ENCODE results near the gene CCDC177.
"Not testable (repeated sequence)": the region's sequence is repeated elsewhere in the genome, so short reads cannot be mapped to it uniquely, and the experiment has no call there.

Gene CCDC177

DNA sequence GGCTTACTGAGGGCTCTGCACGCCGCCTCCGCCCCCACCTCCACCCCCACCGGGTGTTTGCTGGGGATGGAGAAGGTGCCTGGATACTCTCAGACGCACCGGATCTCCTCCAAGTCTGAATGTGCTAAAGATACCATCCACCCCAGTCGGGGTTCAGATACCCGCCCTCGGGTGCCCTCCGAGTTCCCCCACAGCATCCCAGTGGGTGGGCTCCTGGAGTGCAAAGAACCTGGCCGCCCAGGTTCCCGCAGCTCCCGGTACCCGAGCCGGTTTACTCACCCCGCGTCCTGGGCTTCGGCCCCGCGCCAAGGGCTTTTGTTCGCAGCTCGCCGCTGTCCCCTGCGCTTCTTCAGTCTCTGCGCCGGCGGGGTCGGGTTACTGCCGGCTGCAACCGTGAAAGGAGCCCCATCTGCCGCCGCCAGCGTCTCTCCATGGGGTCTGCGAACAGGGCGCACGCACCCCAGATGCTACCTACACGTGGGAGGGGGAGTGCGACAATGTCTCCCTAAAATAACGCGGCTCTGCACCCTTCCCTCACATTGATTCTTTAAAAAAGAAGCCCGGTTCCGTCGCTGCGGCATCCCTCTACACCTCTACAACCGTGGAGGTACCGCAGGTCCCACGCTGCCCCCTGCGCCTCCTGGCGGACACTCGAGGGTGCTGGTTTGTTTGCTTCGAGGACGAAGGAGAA, at the start of gene CCDC177:
Gene CCDC177, minus strand, starts transcription at position 609 of the 691 bp plus-strand sequence. CDS start 1,249 bp downstream, outside the sequence.
- DNase-seq = peak; percentile 32

DNA sequence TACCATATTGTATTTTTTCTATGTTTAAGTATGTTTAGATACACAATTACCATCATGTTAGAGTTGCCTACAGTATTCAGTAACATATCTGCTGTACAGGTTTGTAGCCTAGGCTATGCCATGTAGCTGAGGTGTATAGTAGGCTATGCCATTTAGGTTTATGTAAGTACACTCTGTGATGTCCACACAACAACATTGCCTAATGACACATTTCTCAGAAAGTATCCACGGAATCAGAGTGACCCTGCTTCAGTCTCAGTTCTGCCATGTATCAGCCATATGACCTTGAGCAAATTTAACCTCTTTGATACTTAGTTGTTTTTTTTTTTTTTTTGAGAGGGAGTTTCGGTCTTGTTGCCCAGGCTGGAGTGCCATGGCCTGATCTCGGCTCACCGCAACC, 49.5 kb upstream of the CCDC177 start:
- no peak for DNase-seq

DNA sequence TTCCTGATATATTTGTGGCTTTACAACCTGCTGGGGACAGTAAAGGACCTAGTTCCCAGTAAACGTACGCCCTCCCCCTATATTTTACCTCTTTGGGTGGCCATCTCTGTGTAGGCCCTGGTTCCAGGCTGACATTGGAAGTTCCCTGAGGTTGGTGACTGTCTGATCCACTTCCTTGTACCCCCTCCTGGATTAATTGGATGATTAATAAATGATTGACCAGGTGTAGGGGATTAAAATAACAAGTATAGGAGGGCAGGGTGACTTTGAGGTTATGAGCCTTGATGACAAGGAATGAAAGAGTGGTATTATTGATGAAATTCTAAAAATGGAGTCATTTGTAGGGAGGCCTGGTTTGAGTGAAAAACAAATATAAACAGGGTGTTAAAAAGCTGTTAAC, 46.3 kb upstream of the CCDC177 start:
- DNase-seq = no peak

DNA sequence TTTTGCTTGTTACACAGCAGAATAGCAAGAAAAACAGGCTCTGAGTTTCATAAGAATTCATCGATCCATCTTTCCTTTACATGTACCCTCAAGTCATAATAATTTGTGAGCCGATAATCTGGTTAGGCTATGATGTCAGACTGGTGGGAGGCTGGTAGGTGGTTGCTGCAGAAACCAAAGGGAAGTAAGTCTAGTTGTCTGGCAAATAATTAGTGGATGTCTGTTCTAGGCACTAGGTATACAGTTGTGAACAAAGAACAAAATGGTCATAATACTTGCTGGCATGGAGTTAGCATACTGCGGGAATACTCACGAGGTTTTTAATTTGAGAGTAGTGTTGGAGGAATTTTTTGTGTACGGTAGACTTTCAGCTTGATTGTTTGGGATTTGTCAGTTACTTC, 45.5 kb upstream of the CCDC177 start:
- DNase-seq = no peak

DNA sequence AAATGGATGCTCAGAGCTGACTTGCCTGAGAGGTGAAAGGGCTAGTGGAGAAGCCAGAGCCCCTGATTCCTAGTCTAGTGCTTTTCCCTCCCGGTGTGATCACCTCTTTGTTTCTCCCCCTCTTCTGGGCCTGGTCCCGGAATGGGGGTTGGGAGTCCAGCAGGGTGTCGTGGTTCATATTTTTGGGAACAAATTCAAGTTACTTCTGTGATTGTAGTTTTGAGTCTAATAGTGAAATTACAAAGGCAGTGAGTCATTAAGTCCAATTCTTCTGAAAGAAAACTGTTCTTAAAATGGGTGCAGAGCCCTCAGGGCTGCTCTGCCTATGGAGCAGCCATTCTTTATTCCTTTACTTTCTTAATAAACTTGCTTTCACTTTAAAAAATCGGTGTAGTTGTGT, 44.3 kb upstream of the CCDC177 start:
- DNase-seq = no peak

DNA sequence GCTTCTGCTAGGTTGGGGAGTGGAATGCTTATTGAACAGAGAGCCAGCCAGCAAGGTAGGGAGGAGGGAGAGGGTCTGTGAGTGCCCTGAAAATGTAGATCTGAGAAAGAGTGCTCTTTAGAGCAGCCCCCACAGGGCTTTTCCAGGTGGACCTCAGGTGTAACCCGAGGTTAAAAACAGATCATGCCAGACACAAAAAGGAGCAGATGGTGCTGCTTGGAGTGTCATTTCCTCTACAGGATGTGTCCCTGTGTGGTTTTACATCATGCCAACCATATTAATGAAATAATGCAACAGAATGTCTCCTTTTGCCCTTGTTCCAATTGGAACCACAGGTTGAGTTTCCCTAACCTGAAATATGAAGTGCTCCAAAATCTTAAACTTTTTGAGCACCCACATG, 43.1 kb upstream of the CCDC177 start:
- no peak for DNase-seq

DNA sequence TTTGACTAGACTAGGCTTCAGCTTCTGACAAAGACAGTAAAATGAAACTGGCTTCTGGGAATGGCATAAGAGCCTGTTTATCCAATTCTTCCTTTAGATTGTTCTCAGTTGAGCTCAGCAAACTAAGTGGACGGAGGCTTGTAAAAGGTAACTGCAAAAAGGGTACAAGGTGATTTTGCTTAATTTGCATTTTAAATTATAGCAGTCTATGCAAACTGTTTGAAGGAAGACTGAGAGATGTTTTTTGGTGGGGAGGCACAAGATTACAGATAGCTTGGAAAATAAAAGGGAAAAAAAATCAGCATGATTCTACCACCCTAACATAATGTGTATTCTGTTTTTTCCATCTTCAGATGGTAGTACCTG, 41.7 kb upstream of the CCDC177 start:
- no peak for DNase-seq

DNA sequence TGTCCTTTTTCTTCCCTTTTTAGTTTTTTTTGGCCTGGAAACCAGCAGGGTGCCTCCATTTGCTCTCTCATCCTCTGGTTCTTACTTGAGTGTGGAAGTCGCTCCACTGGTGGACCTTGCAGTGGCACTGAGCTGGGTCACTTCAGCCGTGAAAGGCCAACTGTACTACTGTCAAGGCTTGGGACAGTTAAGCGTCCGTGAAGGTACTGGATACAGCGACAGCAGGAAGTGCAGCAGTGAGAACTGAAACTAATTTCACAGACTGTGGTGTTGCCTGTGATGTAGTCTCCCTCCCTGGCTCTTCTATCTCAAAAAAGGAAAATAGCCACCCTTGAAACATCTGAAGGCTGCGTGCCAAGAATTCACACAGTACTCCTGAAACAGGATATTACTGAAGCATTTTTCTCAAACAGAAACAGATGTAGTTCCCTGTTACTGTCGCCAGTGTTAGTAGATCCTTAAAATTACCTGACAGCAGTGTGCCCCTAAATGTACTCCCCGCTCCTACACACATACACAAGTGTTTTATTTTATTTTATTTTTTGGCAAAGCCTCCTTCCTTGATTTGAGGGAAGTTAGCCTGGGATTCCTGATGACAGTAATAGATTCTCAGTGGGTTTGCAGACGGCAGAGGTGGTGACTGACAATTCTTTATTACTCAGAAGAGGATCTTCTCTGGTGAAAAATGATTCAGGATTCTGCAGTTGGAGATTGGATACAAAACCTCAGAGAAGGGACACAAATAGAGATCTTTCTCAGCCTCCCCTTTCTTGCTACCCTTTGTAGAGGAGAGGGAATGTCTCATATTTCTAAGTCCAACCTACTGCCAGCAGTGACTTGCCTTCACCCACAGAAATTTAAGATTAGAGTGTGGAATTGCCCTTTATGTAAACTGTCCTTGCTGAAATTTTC, 41.1 kb upstream of the CCDC177 start:
- DNase-seq = peak; percentile 79

DNA sequence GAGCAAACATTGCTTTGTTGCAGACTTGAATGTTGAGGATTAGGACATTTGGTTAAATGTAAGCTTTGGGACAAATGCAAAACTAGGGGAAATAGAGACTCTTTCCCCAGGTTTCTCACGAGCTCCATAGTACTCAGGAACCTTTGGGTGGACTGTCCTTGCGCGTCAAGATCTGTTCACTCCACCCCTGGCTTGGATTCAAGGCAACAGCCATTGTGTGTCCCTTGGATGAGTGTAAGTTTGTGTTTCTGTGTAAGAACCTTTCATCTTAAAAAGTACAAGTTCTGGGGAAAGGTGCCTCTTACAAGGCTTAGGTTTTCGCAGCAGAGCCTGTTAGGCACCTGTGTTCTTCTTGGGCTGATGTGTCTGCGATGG, 40.4 kb upstream of the CCDC177 start:
- DNase-seq = no peak

DNA sequence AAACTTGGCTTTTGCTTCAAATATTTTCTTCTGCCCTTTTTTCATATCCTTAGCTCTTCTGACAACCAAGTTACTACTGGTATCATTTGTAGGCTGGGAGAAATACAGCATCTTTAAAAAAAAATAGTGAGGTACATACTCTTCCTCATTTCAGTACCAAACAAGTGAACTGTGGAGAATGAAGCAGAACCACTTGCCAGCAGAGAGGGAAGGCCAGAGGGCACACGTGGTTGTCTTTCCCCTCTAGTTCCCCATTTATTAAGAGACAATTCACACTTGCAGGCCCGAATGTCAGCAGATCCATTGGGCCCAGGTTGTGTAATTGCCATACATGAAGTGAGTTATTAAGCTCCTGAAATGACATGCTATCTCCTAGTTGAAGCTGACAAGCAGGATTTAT, 39.9 kb upstream of the CCDC177 start:
- DNase-seq = no peak

DNA sequence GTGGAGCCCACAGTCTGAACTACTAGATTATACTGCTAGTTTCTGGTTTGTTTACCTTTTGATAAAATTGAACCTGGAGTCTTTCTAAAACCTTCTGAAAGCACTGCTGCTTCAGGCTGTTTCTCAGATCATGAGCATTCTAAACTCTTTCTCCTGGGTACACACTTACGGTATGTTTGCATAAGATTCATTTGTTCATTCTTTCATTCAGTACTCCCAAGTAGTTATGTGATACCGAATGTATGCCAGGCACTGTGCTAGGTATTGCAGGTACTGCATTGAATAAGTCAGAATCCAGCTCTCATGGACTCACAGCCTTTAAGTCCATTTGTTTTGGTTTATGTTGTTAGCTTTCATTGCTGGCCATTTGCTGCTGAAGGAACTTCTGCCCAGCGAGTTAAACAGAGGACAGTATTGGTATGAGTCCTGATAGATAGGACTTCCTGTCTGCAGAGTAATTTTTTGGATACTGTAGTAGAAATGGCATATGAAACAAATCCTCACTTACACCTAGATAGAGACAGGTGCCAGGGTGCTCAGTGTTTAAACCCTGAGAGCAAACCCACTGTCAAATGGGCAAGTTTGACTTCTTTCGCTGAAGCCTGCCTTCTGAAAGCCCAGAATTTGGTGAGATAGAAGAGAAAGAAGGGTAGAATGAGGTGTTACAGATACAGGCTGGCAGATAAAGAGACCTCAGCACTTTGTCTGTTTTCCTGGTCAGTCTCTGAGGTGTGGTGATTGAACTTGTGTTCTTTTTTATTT, 38.8 kb upstream of the CCDC177 start:
- no peak for DNase-seq

DNA sequence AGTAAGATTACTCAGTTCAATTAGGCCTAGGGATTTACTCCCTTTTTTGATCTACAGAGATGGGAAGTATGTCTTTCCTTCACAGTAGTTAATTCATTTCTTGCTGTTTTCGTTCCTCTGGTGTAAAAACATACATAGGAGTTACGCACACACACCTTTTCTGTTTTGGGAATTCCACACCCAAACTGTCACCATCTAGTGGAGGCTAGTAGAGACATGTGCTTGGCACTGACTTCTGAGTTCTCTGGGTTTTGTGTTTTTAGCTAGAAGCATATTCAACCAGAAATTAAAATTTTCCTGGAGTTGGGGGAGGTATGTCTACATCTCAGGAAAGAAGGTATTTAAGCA, 38.1 kb upstream of the CCDC177 start:
- DNase-seq = no peak

DNA sequence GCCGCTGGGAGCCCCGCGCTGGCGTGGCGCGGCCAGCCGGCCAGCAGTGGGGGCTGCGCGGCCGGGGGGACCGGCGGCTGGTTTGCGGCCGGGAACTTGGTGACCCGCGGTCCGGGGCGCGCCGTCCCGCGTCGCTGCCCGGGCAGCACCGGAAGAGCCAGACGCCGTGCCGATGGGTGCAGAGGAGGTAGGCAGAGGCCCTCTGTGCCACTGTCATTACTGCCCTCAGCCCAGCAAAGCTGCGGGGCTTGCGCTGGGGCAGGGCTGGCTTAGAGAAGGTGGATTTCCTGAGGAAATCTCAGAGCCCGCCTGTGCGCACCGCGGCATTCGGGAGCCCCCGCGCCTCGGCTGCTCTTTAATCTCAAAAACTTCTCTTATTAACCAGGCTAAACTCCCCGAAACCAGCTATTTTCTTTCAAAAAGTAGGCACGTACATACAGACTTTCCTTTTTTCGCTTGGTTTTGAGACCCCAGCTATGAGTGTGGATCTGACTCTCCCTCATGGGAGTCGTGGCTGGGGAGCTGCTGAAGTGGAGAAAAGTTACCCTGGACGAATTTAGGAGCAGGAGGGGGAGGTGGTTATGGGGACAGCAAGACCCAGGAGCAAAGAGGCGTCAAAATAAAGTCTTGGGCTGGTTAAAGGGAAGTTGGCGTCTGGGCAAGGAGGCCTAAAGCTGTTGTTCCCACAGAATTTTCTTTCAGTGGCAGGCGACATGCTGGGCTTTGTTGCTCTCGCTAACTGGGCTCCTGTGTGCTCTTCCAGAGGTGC, 37.5 kb upstream of the CCDC177 start:
- no peak for DNase-seq

DNA sequence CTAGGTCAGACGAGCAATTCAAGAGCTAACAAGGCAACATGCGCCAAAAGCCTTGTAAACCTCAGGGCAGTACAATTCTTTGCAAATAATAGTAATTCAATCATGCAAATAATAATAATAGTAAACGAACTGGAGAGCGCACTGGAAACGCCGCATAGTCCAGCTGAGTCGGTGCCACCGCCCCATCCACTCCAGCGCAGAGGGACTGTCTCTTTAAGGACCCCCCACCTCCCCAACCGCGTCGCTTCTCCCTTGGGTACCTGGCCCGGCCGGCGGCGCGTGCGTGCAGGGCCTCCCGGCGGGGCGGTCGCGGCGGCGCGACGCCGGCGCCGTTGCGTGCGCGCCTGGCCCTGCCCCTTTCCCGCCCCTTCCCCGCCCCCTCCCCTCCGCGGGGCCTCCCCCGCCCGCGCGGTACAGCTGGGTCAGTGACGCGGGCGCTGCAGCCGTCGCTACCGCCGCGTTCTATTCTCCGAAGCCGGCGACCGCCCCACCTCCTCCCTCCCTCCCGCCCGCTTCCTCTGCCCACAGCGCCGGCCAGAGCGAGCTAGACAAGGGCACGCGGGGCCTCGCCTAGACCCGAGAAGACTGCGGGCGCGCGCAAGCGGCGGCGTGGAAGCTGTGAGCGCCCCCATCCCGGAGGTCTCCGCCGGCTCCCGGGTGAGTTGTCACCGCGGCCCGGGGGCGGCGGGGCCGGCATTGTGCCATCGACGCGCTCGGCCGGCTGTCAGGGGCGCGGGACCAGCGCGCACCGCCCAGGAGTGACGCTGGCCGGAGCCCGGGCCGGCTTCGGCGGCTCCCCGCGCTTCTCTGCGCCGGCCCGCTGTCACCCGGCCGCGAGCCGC, 36.7 kb upstream of the CCDC177 start, which contains the start of gene SUSD6:
Gene SUSD6, plus strand, starts transcription at position 425 of the 842 bp plus-strand sequence. CDS start 46,997 bp downstream, outside the sequence.
- DNase-seq = peak; percentile 75

DNA sequence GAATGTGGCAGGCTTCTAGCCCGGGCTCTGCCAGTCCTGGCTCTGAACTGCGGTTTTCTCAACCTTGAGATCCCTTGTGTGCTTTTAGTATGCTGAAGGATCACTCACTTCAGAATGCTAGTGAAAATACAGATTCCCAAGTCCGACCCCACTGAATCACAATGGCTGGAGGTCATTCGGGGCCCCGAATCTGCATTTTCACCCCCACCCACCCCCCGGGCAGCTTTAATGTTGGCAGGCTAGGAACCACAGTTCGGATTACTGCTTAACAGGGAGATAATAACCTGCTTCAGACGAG, 36.2 kb upstream of the CCDC177 start:
- DNase-seq = no peak

DNA sequence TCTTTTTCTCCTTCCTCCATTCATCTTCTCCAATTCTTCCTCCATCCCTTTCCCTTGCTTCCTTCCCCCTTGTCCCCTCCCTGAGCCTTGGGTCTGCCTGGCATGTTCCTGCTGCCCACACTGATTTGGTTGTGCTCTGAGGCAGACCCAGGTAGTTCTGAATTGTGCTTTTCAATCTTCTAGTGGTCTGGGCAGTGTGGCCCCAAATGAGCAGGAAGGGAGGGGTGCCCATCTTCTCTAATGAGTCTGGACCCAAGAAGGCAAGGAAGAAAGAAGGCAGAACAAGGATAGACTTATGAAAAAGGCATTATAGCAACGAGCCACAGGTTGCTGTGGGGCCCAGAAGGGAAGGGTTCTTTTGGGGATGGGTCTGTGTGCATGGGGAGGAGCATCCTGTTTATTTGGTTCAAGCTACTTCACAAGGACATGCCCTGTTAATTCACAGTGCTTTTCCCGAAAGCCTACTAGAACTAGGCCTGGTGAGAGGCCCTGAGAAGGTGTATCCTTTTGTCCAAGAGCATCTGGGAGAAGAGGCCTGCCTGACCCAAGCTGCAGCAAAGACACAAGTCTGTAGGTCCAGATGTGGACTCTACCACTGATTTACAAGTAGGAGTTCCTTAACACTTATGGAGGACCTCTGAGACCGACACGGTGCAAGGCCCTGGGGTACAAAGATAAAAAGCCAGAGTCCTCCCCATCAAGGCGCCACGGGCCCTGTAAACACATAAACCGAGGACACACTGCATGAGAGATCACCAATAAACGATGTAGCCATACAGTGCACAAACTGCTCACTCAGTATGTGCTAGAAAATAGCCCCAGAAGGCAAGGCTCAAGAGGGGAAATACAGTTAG, 35.6 kb upstream of the CCDC177 start:
- no peak for DNase-seq

DNA sequence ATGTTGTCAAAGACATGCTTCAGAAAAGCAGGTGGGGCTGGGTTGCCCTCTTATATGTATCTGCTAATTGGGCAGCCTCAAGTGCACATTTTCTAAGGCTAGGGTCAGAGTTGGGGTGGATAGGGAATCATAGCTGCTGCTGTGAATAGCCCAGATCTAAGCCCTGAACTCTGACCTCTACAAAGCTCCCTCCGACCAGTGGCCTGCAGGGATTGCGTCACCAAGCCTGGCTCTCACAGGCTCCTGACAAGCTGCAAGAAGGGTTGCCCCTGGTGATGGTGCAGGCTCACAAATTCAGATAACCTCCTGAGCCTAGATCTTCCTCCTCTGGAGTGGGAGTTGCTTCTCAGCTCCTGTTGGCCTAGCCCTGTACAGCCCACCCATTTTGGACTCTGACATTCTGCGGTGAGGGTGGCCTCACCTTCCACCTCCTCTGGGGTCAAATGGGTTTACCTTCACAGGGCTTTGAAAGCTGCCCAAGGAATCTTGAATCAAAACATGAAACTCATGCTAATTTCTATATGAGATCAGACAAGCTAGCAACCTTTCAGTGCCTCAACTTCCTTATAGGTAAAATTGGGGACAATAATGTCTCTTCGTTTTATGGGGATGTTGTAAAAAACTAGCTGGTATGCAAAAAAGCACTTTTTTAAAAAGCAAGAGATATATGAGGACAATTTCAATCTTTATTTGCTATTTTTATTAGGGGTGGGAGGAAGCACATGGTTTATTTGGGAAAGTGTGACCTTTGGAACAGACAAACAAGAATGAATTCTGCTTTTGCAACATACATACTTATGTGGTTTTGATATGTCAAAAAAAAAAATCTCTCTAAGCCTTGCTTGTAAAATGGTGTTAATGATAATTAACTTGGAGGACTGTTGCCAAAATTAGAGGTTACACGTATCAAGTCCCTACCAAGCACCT, 31.9 kb upstream of the CCDC177 start:
- DNase-seq = no peak

DNA sequence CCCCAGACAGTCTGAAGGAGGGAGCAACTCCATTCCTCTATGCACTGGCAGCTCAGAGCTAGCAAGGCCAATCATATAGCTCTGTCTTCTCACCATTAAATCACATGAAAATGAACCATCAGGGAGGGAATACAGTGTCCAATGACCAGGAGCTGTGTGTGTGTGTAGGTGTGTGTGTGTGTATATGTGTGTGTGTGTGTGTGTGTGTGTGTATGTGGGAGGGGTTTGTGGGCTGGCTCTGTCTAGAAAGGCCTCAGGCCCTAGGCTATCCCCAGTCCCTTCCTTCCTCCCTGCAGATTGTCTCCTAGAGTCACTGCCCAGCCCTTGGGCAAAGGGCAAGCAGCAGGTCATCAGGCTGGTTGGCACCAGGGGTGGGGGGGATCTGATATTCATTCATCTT, 31.1 kb upstream of the CCDC177 start:
- DNase-seq = no peak

DNA sequence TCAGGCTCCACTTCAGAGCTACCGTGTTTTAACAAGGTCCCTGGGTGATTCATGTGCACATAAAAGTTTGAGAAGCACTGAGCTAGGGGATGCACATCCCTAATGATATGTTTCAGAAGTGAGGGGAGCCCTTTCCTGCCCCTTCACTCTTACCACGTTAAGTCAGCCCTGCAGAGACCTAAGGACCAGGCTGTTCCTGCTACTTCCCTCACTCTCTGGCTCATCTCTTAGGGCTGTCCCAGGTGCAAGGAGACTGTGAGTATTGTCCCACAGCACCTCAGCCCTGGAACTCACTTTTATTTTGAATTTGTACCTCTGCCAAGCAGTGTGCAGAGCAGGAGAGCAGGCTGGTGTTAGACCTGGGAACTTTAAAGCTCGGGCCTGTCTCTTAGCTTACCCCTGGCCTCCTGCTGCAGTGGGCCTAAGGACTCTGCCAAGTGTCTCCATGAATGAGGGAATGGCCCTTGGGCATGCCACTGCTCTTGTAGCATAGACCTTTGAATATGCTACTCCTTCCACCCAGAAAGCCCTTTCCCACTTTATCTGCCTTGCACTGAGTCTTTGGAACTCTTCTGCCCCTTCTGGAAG, 25.7 kb upstream of the CCDC177 start:
- DNase-seq = no peak

DNA sequence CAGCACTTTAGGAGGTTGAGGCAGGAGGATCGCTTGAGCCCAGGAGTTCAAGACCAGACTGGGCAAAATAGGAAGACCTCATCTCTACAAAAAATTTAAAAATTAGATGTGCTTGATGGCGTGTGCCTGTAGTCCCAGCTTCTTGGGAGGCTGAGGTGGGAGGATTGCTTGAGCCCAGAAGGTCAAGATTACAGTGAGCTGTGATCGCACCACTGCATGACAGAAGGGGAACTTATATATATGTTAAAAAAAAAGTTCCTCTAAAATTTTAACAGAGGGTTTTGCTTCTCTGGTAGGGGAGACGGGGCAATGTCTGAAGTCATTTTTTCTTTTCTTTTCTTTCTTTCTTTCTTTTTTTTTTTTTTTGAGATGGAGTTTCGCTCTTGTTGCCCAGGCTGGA, 24.8 kb upstream of the CCDC177 start:
- not testable (repeated sequence) for DNase-seq

All from NCI-H226 (cell line).